Skeletal muscle tissue (tissue), 4 donors: ENCODE data around the gene AGMAT. TPM values are rescaled to one million over a fixed set of nuclear protein-coding genes. Genes with fewer than 3 reads are reported as not detected.

ENCODE experiments used
- H3K27ac ChIP-seq: one replicate; pipeline ENCODE4 v1.7.0; 2013; ENCODE audit warnings: mild to moderate bottlenecking, low read depth, low read length, inconsistent platforms
- H3K27me3 ChIP-seq, 3 donors: one replicate each; pipeline ENCODE4 v1.7.0; 2013; ENCODE audit warnings: low read length in 3 of 3; ENCODE audit not compliant: control insufficient read depth in 3 of 3, insufficient read depth in 3 of 3
- H3K36me3 ChIP-seq, 3 donors: one replicate each; pipeline ENCODE4 v1.7.0; 2013; ENCODE audit warnings: low read length in 3 of 3; ENCODE audit not compliant: control insufficient read depth in 3 of 3, insufficient read depth in 3 of 3
- H3K4me1 ChIP-seq, 3 donors: one replicate each; pipeline ENCODE4 v1.7.0; 2013; ENCODE audit warnings: low read length in 3 of 3, mild to moderate bottlenecking in 3 of 3; ENCODE audit not compliant: control insufficient read depth in 3 of 3, insufficient read depth in 3 of 3
- H3K4me3 ChIP-seq, 3 donors: one replicate each; pipeline ENCODE4 v1.7.0; 2013; ENCODE audit warnings: low read length in 3 of 3
- H3K9ac ChIP-seq, 3 donors: one replicate each; pipeline ENCODE4 v1.7.0; 2013; ENCODE audit warnings: low read length in 3 of 3, mild to moderate bottlenecking in 3 of 3, moderate library complexity in 2 of 3, low read depth in 1 of 3
- H3K9me3 ChIP-seq, 3 donors: one replicate each; pipeline ENCODE4 v1.7.0; 2013; ENCODE audit warnings: low read length in 3 of 3; ENCODE audit not compliant: control insufficient read depth in 3 of 3
- total RNA-seq: library from RNA; depleted of rRNA; stranded (reverse); fragments of >200 nt; gene quantifications from one replicate; pipeline ENCODE4 v1.2.3, GENCODE V29; 2014
- donor health status: Osteomylitis.

The AGMAT gene
- total RNA-seq, 1 donor from 2014 or later, result 4.2 TPM

- Histone ChIP-seq H3K27me3 (no peaks in the 10 kb centered on the region), H3K9me3 (no peaks in the 10 kb centered on the region), H3K4me3 (peak overlapping the region; percentile 13 to 31 (median 22)), H3K27ac (peak overlapping the region; percentile 74), H3K36me3 (peaks cover 0 to 2% (median 0%) of the 10 kb centered on the region in 3 donors), H3K4me1 (peaks cover 27 to 52% (median 38%) of the 10 kb centered on the region in 3 donors), H3K9ac (peak overlapping the region; percentile 24 to 66 (median 50))
Measured at GRCh38 chr1:15583016-15583706, 1.7 kb downstream of the AGMAT start.

- Histone ChIP-seq H3K4me3 (peak overlapping the region; percentile 40 to 55 (median 55)), H3K36me3 (peaks cover 0 to 2% (median 0%) of the 10 kb centered on the region in 3 donors), H3K4me1 (peaks cover 40 to 63% (median 46%) of the 10 kb centered on the region in 3 donors), H3K9ac (peak overlapping the region; percentile 64 to 77 (median 74)), H3K27ac (peak overlapping the region; percentile 95), H3K27me3 (no peaks in the 10 kb centered on the region), H3K9me3 (no peaks in the 10 kb centered on the region)
Measured at GRCh38 chr1:15579683-15580047, 5.2 kb downstream of the AGMAT start.

GRCh38 chr1:15578921-15579682, 5.7 kb downstream of the AGMAT start:
- H3K36me3 ChIP-seq, result peaks cover 0 to 2% (median 0%) of the 10 kb centered on the region in 3 donors
- H3K9me3 ChIP-seq, result no peaks in the 10 kb centered on the region
- H3K27ac ChIP-seq, result peak overlapping the region; percentile 95
- peak overlapping the region; percentile 64 to 77 (median 74) for H3K9ac ChIP-seq
- H3K4me1 ChIP-seq, result peaks cover 40 to 62% (median 45%) of the 10 kb centered on the region in 3 donors
- peak overlapping the region; percentile 40 to 55 (median 55) for H3K4me3 ChIP-seq
- H3K27me3 ChIP-seq, result no peaks in the 10 kb centered on the region

- H3K9ac ChIP-seq, result peak overlapping the region in 2 of 3 donors; percentile 26 to 40
- peaks cover 0 to 2% (median 0%) of the 10 kb centered on the region in 3 donors for H3K36me3 ChIP-seq
- no peaks in the 10 kb centered on the region for H3K27me3 ChIP-seq
- H3K4me1 ChIP-seq, result peaks cover 28 to 48% (median 34%) of the 10 kb centered on the region in 3 donors
- H3K9me3 ChIP-seq, result no peaks in the 10 kb centered on the region
- H3K27ac ChIP-seq, result peak overlapping the region; percentile 95
- H3K4me3 ChIP-seq, result no peak overlapping the region
Measured at GRCh38 chr1:15577691-15578090, 7.2 kb downstream of the AGMAT start.

GRCh38 chr1:15575549-15576150, 9.2 kb downstream of the AGMAT start:
- no peaks in the 10 kb centered on the region for H3K27me3 ChIP-seq
- no peak overlapping the region for H3K4me3 ChIP-seq
- H3K9ac ChIP-seq, result no peak overlapping the region
- peaks cover 0 to 7% (median 2%) of the 10 kb centered on the region in 3 donors for H3K36me3 ChIP-seq
- H3K27ac ChIP-seq, result peak overlapping the region; percentile 25
- H3K9me3 ChIP-seq, result no peaks in the 10 kb centered on the region
- peaks cover 26 to 46% (median 28%) of the 10 kb centered on the region in 3 donors for H3K4me1 ChIP-seq

GRCh38 chr1:15574741-15575140, 10.1 kb downstream of the AGMAT start:
- Histone ChIP-seq H3K27ac (peak overlapping the region; percentile 40), H3K36me3 (peaks cover 0 to 14% (median 2%) of the 10 kb centered on the region in 3 donors), H3K9me3 (no peaks in the 10 kb centered on the region), H3K4me1 (peaks cover 26 to 37% (median 26%) of the 10 kb centered on the region in 3 donors), H3K4me3 (no peak overlapping the region), H3K27me3 (no peaks in the 10 kb centered on the region), H3K9ac (peak overlapping the region in 1 of 3 donors; percentile 45)

GRCh38 chr1:15573477-15573876, 11.4 kb downstream of the AGMAT start:
- H3K4me1 ChIP-seq, result peaks cover 13 to 25% (median 15%) of the 10 kb centered on the region in 3 donors
- no peaks in the 10 kb centered on the region for H3K27me3 ChIP-seq
- peak overlapping the region; percentile 10 for H3K27ac ChIP-seq
- no peak overlapping the region for H3K9ac ChIP-seq
- peaks cover 3 to 26% (median 11%) of the 10 kb centered on the region in 3 donors for H3K36me3 ChIP-seq
- no peak overlapping the region for H3K4me3 ChIP-seq
- no peaks in the 10 kb centered on the region for H3K9me3 ChIP-seq

- H3K27ac ChIP-seq, result peak overlapping the region; percentile 23
Measured at GRCh38 chr1:15571266-15571665, 13.6 kb downstream of the AGMAT start.

GRCh38 chr1:15570861-15571260, 14.0 kb downstream of the AGMAT start:
- no peak overlapping the region for H3K27ac ChIP-seq
- H3K36me3 ChIP-seq, result peaks cover 28 to 52% (median 37%) of the 10 kb centered on the region in 3 donors

More at GRCh38 chr1:15571266-15571665, 13.6 kb downstream of the AGMAT start:
- H3K36me3 ChIP-seq, result peaks cover 24 to 48% (median 33%) of the 10 kb centered on the region in 3 donors
- H3K9ac ChIP-seq, result peak overlapping the region in 1 of 3 donors; percentile 30
- no peak overlapping the region for H3K4me3 ChIP-seq
- peaks cover 6 to 15% (median 7%) of the 10 kb centered on the region in 3 donors for H3K4me1 ChIP-seq
- H3K9me3 ChIP-seq, result no peaks in the 10 kb centered on the region
- no peaks in the 10 kb centered on the region for H3K27me3 ChIP-seq

More at GRCh38 chr1:15570861-15571260, 14.0 kb downstream of the AGMAT start:
- H3K27me3 ChIP-seq, result no peaks in the 10 kb centered on the region
- H3K9ac ChIP-seq, result no peak overlapping the region
- no peak overlapping the region for H3K4me3 ChIP-seq
- H3K4me1 ChIP-seq, result peaks cover 6 to 15% (median 7%) of the 10 kb centered on the region in 3 donors
- H3K9me3 ChIP-seq, result no peaks in the 10 kb centered on the region
